Measurements from ENCODE around the gene USP50. TPM values are rescaled to one million over a fixed set of nuclear protein-coding genes. Genes with fewer than 3 reads are reported as not detected.

The USP50 gene
- total and polyA plus RNA-seq, 2 donors from 2014 or later: 1.1 TPM; not detected in 1

- Histone ChIP-seq H3K9ac (ENCODE audit: low read length in 3 of 3) (no peak overlapping the region), H3K4me3 (ENCODE audit: low read length in 3 of 3) (no peak overlapping the region), H3K27me3 (ENCODE audit: control insufficient read depth, insufficient read depth, low read length) (no peaks in the 10 kb centered on the region), H3K9me3 (ENCODE audit: control insufficient read depth in 2 of 3, insufficient read depth in 1 of 3, low read length in 3 of 3) (no peaks in the 10 kb centered on the region), H3K27ac (ENCODE audit: low read depth in 2 of 2, low read length in 2 of 2) (no peak overlapping the region), H3K4me1 (ENCODE audit: control insufficient read depth in 2 of 3, insufficient read depth in 2 of 3, low read depth in 1 of 3, low read length in 3 of 3) (no peaks in the 10 kb centered on the region), H3K36me3 (ENCODE audit: control insufficient read depth in 2 of 3, insufficient read depth in 3 of 3, low read length in 3 of 3) (peaks cover 0 to 11% (median 0%) of the 10 kb centered on the region in 3 donors)
- no peak for TF ChIP-seq CTCF (IDR thresholded peaks at IDR 0.05; ENCODE audit: borderline replicate concordance, extremely low read depth, insufficient read depth)
- intact Hi-C loops (cut with DNase I): no loop called here
- FAIRE-seq: no peak
- no peak for DNase-seq
Measured at GRCh38 chr15:50556642-50557371, 10.3 kb upstream of the USP50 start.

- intact Hi-C loops (cut with DNase I): no loop called here
- H3K4me1 ChIP-seq (ENCODE audit: control insufficient read depth in 2 of 3, insufficient read depth in 2 of 3, low read depth in 1 of 3, low read length in 3 of 3): no peaks in the 10 kb centered on the region
- DNase-seq: no peak
- no peak for TF ChIP-seq CTCF (IDR thresholded peaks at IDR 0.05; ENCODE audit: borderline replicate concordance, extremely low read depth, insufficient read depth)
- no peak overlapping the region for H3K9ac ChIP-seq (ENCODE audit: low read length in 3 of 3)
- H3K36me3 ChIP-seq (ENCODE audit: control insufficient read depth in 2 of 3, insufficient read depth in 3 of 3, low read length in 3 of 3): peaks cover 0 to 1% (median 0%) of the 10 kb centered on the region in 3 donors
- H3K4me3 ChIP-seq (ENCODE audit: low read length in 3 of 3): no peak overlapping the region
- no peak for FAIRE-seq
- no peak overlapping the region for H3K27ac ChIP-seq (ENCODE audit: low read depth in 2 of 2, low read length in 2 of 2)
- no peaks in the 10 kb centered on the region for H3K9me3 ChIP-seq (ENCODE audit: control insufficient read depth in 2 of 3, insufficient read depth in 1 of 3, low read length in 3 of 3)
- no peaks in the 10 kb centered on the region for H3K27me3 ChIP-seq (ENCODE audit: control insufficient read depth, insufficient read depth, low read length)
Measured at GRCh38 chr15:50552238-50552637, 5.8 kb upstream of the USP50 start.

GRCh38 chr15:50549326-50549725, 2.9 kb upstream of the USP50 start:
- intact Hi-C loops (cut with DNase I): no loop called here
- no peak for FAIRE-seq
- no peak for TF ChIP-seq CTCF (IDR thresholded peaks at IDR 0.05; ENCODE audit: borderline replicate concordance, extremely low read depth, insufficient read depth)
- Histone ChIP-seq H3K27me3 (ENCODE audit: control insufficient read depth, insufficient read depth, low read length) (no peaks in the 10 kb centered on the region), H3K36me3 (ENCODE audit: control insufficient read depth in 2 of 3, insufficient read depth in 3 of 3, low read length in 3 of 3) (no peaks in the 10 kb centered on the region), H3K9ac (ENCODE audit: low read length in 3 of 3) (no peak overlapping the region), H3K4me3 (ENCODE audit: low read length in 3 of 3) (no peak overlapping the region), H3K4me1 (ENCODE audit: control insufficient read depth in 2 of 3, insufficient read depth in 2 of 3, low read depth in 1 of 3, low read length in 3 of 3) (no peaks in the 10 kb centered on the region), H3K27ac (ENCODE audit: low read depth in 2 of 2, low read length in 2 of 2) (no peak overlapping the region), H3K9me3 (ENCODE audit: control insufficient read depth in 2 of 3, insufficient read depth in 1 of 3, low read length in 3 of 3) (no peaks in the 10 kb centered on the region)
- DNase-seq: no peak
